GM21381 (cell line): ENCODE data around the gene PCDHB6.
"Not testable (repeated sequence)": the region's sequence is repeated elsewhere in the genome, so short reads cannot be mapped to it uniquely, and the experiment has no call there.

Experiments used
- ATAC-seq: cut with Tn5 transposase; IDR thresholded peaks from one replicate; pipeline ENCODE4 v1.9.1; 2021; ENCODE audit warnings: mild to moderate bottlenecking, moderate library complexity; ENCODE audit not compliant: unreplicated experiment

Gene PCDHB6

DNA sequence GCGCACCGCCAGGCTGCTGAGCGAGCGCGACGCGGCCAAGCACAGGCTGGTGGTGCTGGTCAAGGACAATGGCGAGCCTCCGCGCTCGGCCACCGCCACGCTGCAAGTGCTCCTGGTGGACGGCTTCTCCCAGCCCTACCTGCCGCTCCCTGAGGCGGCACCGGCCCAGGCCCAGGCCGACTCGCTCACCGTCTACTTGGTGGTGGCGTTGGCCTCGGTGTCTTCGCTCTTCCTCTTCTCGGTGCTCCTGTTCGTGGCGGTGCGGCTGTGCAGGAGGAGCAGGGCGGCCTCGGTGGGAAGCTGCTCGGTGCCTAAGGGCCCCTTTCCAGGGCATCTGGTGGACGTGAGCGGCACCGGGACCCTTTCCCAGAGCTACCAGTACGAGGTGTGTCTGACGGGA lies 51.8 kb downstream of the PCDHB6 start:
- not testable (repeated sequence) for ATAC-seq
